ENCODE measurements around the gene LRCH1. TPM values are rescaled to one million over a fixed set of nuclear protein-coding genes. Genes with fewer than 3 reads are reported as not detected.

Gene LRCH1
- total and polyA plus RNA-seq, 2 of the 4 experiments (the other 2 are of a cell fraction): 7.0 to 8.8 TPM

DNA sequence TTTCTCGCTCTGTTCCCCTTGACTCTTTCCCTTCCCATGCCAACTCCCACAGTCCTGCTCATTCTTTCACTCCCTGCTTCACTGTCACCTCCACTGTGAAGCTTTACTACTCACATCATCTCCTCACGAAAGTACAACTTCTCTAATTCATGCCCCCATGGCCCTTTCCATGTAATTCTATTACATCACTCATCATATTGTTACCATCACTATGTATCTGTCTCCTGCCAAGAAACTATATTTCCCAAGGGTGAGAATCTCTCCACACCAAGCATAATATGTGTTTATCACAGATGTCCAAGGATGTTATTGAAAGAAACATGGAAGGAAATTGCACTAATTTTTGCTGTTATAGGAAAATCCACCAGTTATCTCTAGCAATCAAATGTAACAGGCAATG, 37.2 kb upstream of the LRCH1 start:
- CTCF ChIA-PET: no interaction called here
- intact Hi-C loops (cut with micrococcal nuclease): no loop called here
- no peak for ATAC-seq (ENCODE audit: low read depth)

More for the DNA sequence above, 37.2 kb upstream of the LRCH1 start:
- Histone ChIP-seq H4K20me1 (ENCODE audit: insufficient read depth, low read length) (no peaks in the 10 kb centered on the region), H2AK5ac (ENCODE audit: low read depth, low read length) (no peak overlapping the region), H3K4me3 (ENCODE audit: insufficient read depth, low read depth, low read length) (no peak overlapping the region), H4K5ac (ENCODE audit: low read depth, low read length) (no peak overlapping the region), H4K8ac (ENCODE audit: low read depth in 2 of 2, low read length in 2 of 2) (no peak overlapping the region), H3K18ac (ENCODE audit: low read depth, low read length) (no peak overlapping the region), H2AK9ac (replicated peaks; ENCODE audit: low read depth, low read length, poor library complexity) (no peak overlapping the region), H3K9ac (ENCODE audit: low read depth, low read length) (no peak overlapping the region), H3K4me1 (ENCODE audit: control insufficient read depth, insufficient read depth, low read length) (no peaks in the 10 kb centered on the region), H3K4me2 (ENCODE audit: low read depth, low read length) (no peak overlapping the region), H3K14ac (replicated peaks; ENCODE audit: low read depth, low read length) (no peak overlapping the region), H2BK20ac (ENCODE audit: low read depth, low read length) (no peak overlapping the region), H3K4ac (ENCODE audit: low read depth, low read length) (no peak overlapping the region), H3K9me3 (ENCODE audit: control insufficient read depth, insufficient read depth, low read length) (no peaks in the 10 kb centered on the region), H3K36me3 (ENCODE audit: control insufficient read depth, insufficient read depth, low read length) (no peaks in the 10 kb centered on the region), H3K79me1 (ENCODE audit: low read depth in 1 of 2, low read length in 2 of 2) (no peaks in the 10 kb centered on the region), H3K56ac (ENCODE audit: extremely low read depth, insufficient read depth, low read length) (no peak overlapping the region), H3K23ac (ENCODE audit: low read depth, low read length) (no peak overlapping the region), H2BK15ac (ENCODE audit: low read depth, low read length) (no peak overlapping the region), H2BK120ac (ENCODE audit: low read depth, low read length) (no peak overlapping the region), H2AFZ (replicated peaks; ENCODE audit: low read length, poor library complexity) (no peak overlapping the region), H4K91ac (ENCODE audit: insufficient read depth, low read depth, low read length) (no peak overlapping the region), H3K9me1 (ENCODE audit: insufficient read depth, low read length) (no peaks in the 10 kb centered on the region), H3K27ac (ENCODE audit: insufficient read depth, low read length) (no peak overlapping the region), H3K27me3 (ENCODE audit: control insufficient read depth, insufficient read depth, low read length) (peaks cover 18% of the 10 kb centered on the region), H2BK5ac (ENCODE audit: low read depth, low read length, poor library complexity, severe bottlenecking) (no peak overlapping the region)
- TF ChIP-seq, protein P1, sequence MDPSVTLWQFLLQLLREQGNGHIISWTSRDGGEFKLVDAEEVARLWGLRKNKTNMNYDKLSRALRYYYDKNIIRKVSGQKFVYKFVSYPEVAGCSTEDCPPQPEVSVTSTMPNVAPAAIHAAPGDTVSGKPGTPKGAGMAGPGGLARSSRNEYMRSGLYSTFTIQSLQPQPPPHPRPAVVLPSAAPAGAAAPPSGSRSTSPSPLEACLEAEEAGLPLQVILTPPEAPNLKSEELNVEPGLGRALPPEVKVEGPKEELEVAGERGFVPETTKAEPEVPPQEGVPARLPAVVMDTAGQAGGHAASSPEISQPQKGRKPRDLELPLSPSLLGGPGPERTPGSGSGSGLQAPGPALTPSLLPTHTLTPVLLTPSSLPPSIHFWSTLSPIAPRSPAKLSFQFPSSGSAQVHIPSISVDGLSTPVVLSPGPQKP (IDR thresholded peaks at IDR 0.05; ENCODE audit: borderline replicate concordance, low read depth, low read length): no peak
- TF ChIP-seq SMC3 (IDR thresholded peaks at IDR 0.05; ENCODE audit: low read depth, low read length) (no peak), RAD21 (IDR thresholded peaks at IDR 0.05; ENCODE audit: low read length) (no peak), BHLHE40 (IDR thresholded peaks at IDR 0.05; ENCODE audit: low read depth, low read length) (no peak), FOS (IDR thresholded peaks at IDR 0.05; ENCODE audit: low read depth, low read length) (no peak), MAZ (IDR thresholded peaks at IDR 0.05; ENCODE audit: borderline replicate concordance, low read depth, low read length) (no peak), CEBPB (IDR thresholded peaks at IDR 0.05; ENCODE audit: low read depth, low read length) (no peak), CHD1 (IDR thresholded peaks at IDR 0.05; ENCODE audit: low read depth, low read length) (no peak), RFX5 (IDR thresholded peaks at IDR 0.05; ENCODE audit: low read depth, low read length) (no peak), POLR2A (IDR thresholded peaks at IDR 0.05; ENCODE audit: low read depth, low read length) (no peak), MAFK (IDR thresholded peaks at IDR 0.05; ENCODE audit: low read depth, low read length) (no peak), RCOR1 (IDR thresholded peaks at IDR 0.05; ENCODE audit: insufficient replicate concordance, low read length) (no peak), MXI1 (IDR thresholded peaks at IDR 0.05; ENCODE audit: borderline replicate concordance, low read depth, low read length) (no peak), NFE2L2 (IDR thresholded peaks at IDR 0.05; ENCODE audit: low read depth, low read length) (no peak), CTCF (conservative IDR thresholded peaks at IDR 0.05; ENCODE audit: low read depth, low read length) (no peak)
- in situ Hi-C loops (cut with MboI; ENCODE audit: low sequenced_read_pairs): no loop called here
- no TSS peak for BruUV-seq (replicated peaks)
- dilution Hi-C loops (cut with HindIII; ENCODE audit: low sequenced_read_pairs, unreplicated experiment): no loop called here
- POLR2A ChIA-PET (ENCODE audit: unreplicated experiment): no interaction called here
- DNase-seq: no peak
- 61% methylated on average over 2 of the region's 2 CpGs; no CpG with 5 or more reads in 1 of the 2 experiments for WGBS, 2 experiments (ENCODE audit: extremely low coverage in 2 of 2, insufficient read length in 1 of 2)
